Measurements from ENCODE around the gene DMBT1.

GRCh38 chr10:122526892-122527291 is 33.7 kb upstream of the DMBT1 start:
- no peak for TF ChIP-seq CTCF (IDR thresholded peaks at IDR 0.05)
- TF ChIP-seq USF2 (CRISPR knock-in tag; IDR thresholded peaks at IDR 0.05), result no peak
- TF ChIP-seq TEAD1 (CRISPR knock-in tag; IDR thresholded peaks at IDR 0.05), result no peak
- no peak for TF ChIP-seq ATF2 (CRISPR knock-in tag; IDR thresholded peaks at IDR 0.05; ENCODE audit: borderline replicate concordance, low read depth)
- TF ChIP-seq ATF3 (CRISPR knock-in tag; conservative IDR thresholded peaks at IDR 0.05), result no peak
- TF ChIP-seq KAT7 (CRISPR knock-in tag; IDR thresholded peaks at IDR 0.05; ENCODE audit: borderline replicate concordance), result no peak
